ENCODE measurements around the gene CHST3. TPM values are rescaled to one million over a fixed set of nuclear protein-coding genes. Genes with fewer than 3 reads are reported as not detected.

CHST3 gene
- total RNA-seq, 1 experiment from 2014 or later = 6.1 TPM

- Histone ChIP-seq H3K9me3 (ENCODE audit: control insufficient read depth, low read depth, low read length) (no peaks in the 10 kb centered on the region), H2BK15ac (ENCODE audit: low read depth, low read length) (no peak overlapping the region), H4K8ac (replicated peaks; ENCODE audit: insufficient read length, low read depth, low read length) (no peak overlapping the region), H3K27me3 (ENCODE audit: insufficient read depth, low read length) (no peaks in the 10 kb centered on the region), H3K4ac (ENCODE audit: low read depth, low read length) (no peak overlapping the region), H3K79me1 (ENCODE audit: insufficient read depth, low read depth, low read length, poor library complexity, severe bottlenecking) (no peaks in the 10 kb centered on the region), H3K4me2 (ENCODE audit: insufficient read depth, insufficient read length, low read length) (no peak overlapping the region), H3K23me2 (ENCODE audit: insufficient read length, low read depth, low read length, poor library complexity, severe bottlenecking) (no peaks in the 10 kb centered on the region), H3K9ac (ENCODE audit: extremely low read depth, insufficient read length, low read length) (no peak overlapping the region), H3K23ac (ENCODE audit: insufficient read length, low read depth, low read length) (no peak overlapping the region), H4K5ac (ENCODE audit: insufficient read length, low read depth, low read length) (no peak overlapping the region), H3K79me2 (ENCODE audit: insufficient read depth, low read length) (no peaks in the 10 kb centered on the region), H3K27ac (ENCODE audit: insufficient read length, low read depth, low read length) (no peak overlapping the region), H2BK12ac (ENCODE audit: insufficient read length, low read depth, low read length) (no peak overlapping the region), H2AFZ (ENCODE audit: low read length) (no peak overlapping the region), H3K4me1 (ENCODE audit: insufficient read depth, low read length) (no peaks in the 10 kb centered on the region), H4K20me1 (ENCODE audit: control insufficient read depth, insufficient read depth, insufficient read length) (no peaks in the 10 kb centered on the region), H3K18ac (ENCODE audit: insufficient read length, low read depth, low read length) (no peak overlapping the region), H4K91ac (ENCODE audit: insufficient read length, low read depth, low read length) (no peak overlapping the region), H3K14ac (ENCODE audit: insufficient read depth, low read length) (no peak overlapping the region), H3K56ac (ENCODE audit: insufficient read length, low read depth, low read length) (no peak overlapping the region), H2BK20ac (ENCODE audit: low read depth, low read length, poor library complexity, severe bottlenecking) (no peak overlapping the region), H2BK5ac (ENCODE audit: insufficient read length, low read length) (no peak overlapping the region), H3T11ph (ENCODE audit: low read length) (no peak overlapping the region), H2BK120ac (ENCODE audit: low read depth, low read length, poor library complexity, severe bottlenecking) (no peak overlapping the region), H2AK5ac (ENCODE audit: insufficient read length, low read length) (no peak overlapping the region)
- no CpG with 5 or more reads among the region's 9 CpGs for WGBS (ENCODE audit: extremely low coverage, insufficient read length, low lambda C conversion rate)
- H3K9me3 Mint-ChIP-seq = no peaks in the 10 kb centered on the region
- no peak overlapping the region for H3K4me3 Mint-ChIP-seq
- no peak overlapping the region for H3K27ac Mint-ChIP-seq
- DNase-seq = no peak
- TF ChIP-seq CTCF (conservative IDR thresholded peaks at IDR 0.05) = no peak
- no peaks in the 10 kb centered on the region for H3K36me3 Mint-ChIP-seq (ENCODE audit: insufficient read depth in 1 of 3, low read depth in 3 of 3)
- H3K27me3 Mint-ChIP-seq (ENCODE audit: low read depth) = peaks cover 6% of the 10 kb centered on the region
- H3K4me1 Mint-ChIP-seq = peaks cover 5 to 15% of the 10 kb centered on the region in 2 experiments
These were observed 57.0 kb downstream of the CHST3 start for GRCh38 chr10:72020914-72021809.

Data from H9 (cell line).